Endothelial cell of umbilical vein (primary cell): Measurements from ENCODE around the gene OR56A1. TPM values are rescaled to one million over a fixed set of nuclear protein-coding genes. Genes with fewer than 3 reads are reported as not detected.

Experiments
- BruUV-seq: library from RNA; stranded (reverse); fragments of 400-500 nt; replicated peaks from 2 replicates; lab custom pipeline; 2021; lab: Mats Ljungman, UMichigan
- CTCF ChIA-PET: fragments of 300-600, 350-600 bp; sonication (Branson Sonifier 250); formaldehyde crosslinking; loops from one replicate; lab custom pipeline; 2021; ENCODE audit warnings: antibody characterized with exemption, inconsistent platforms; lab: Charles Lee
- POLR2A ChIA-PET: fragments of 300-600, 350-600 bp; sonication (Branson Sonifier 250); formaldehyde crosslinking; loops from one replicate; lab custom pipeline; 2021; ENCODE audit warnings: antibody characterized with exemption, inconsistent platforms; lab: Charles Lee
- DNase-seq: peaks from one replicate; pipeline ENCODE4 v3.0.0-alpha.2; 2011; ENCODE audit warnings: low read depth, low spot score
- FAIRE-seq: peaks from 2 replicates; lab custom pipeline; 2011; peaks lifted over from hg19 to GRCh38; lab: Jason Lieb, UNC
- H2AFZ ChIP-seq: 2 replicates; pipeline ENCODE4 v1.6.0; 2012; ENCODE audit warnings: low read depth, low read length, control low read depth, inconsistent platforms
- H3K27ac ChIP-seq: 2 replicates; pipeline ENCODE4 v1.5.1; 2011; ENCODE audit warnings: low read depth, mild to moderate bottlenecking, control low read depth, low read length, moderate library complexity; ENCODE audit not compliant: insufficient read depth
- H3K27me3 ChIP-seq, 2 experiments: 2 replicates each; pipeline versions ENCODE4 v1.6.0 to v1.6.1; 2011; ENCODE audit warnings: low read length in 2 of 2, mixed read lengths in 1 of 2; ENCODE audit not compliant: control insufficient read depth in 2 of 2, insufficient read depth in 2 of 2
- H3K36me3 ChIP-seq, 2 experiments: 2 replicates in 1 of 2; 3 replicates in 1 of 2; pipeline ENCODE4 v1.5.1; 2011; ENCODE audit warnings: low read length in 2 of 2, mild to moderate bottlenecking in 1 of 2, moderate library complexity in 1 of 2; ENCODE audit not compliant: control insufficient read depth in 2 of 2, insufficient read depth in 2 of 2; ENCODE audit errors: extremely low read depth in 1 of 2
- H3K4me1 ChIP-seq: 3 replicates; pipeline ENCODE4 v1.5.1; 2011; ENCODE audit warnings: mild to moderate bottlenecking, low read length; ENCODE audit not compliant: control insufficient read depth, insufficient read depth; ENCODE audit errors: extremely low read depth
- H3K4me2 ChIP-seq: 2 replicates; pipeline ENCODE4 v1.6.1; 2011; ENCODE audit warnings: low read length, control low read depth, mixed read lengths; ENCODE audit not compliant: insufficient read depth
- H3K4me3 ChIP-seq, 3 experiments: fragments of 200-600 bp in 1 of 3; sonication (generic), shearing (Covaris generic) in 1 of 3; replicated peaks in 1 of 3; 2 replicates each; pipeline ENCODE4 v1.5.1; 2011 to 2016; ENCODE audit warnings: control low read depth in 3 of 3, low read length in 3 of 3, mild to moderate bottlenecking in 2 of 3, inconsistent platforms in 1 of 3, low read depth in 1 of 3, moderate library complexity in 1 of 3; ENCODE audit not compliant: insufficient read depth in 1 of 3
- H3K79me2 ChIP-seq: 2 replicates; pipeline ENCODE4 v1.6.0; 2012; ENCODE audit warnings: low read length, inconsistent platforms; ENCODE audit not compliant: control insufficient read depth, insufficient read depth
- H3K9ac ChIP-seq: replicated peaks from 2 replicates; pipeline ENCODE3; 2011; ENCODE audit warnings: low read length, control low read depth; ENCODE audit not compliant: insufficient read depth; ENCODE audit errors: extremely low read depth
- H3K9me1 ChIP-seq: replicated peaks from 3 replicates; pipeline ENCODE4 v1.6.0; 2011; ENCODE audit warnings: mild to moderate bottlenecking, low read length; ENCODE audit not compliant: control insufficient read depth, insufficient read depth; ENCODE audit errors: extremely low read depth
- H3K9me3 ChIP-seq: replicated peaks from 2 replicates; pipeline ENCODE4 v1.5.1; 2012; ENCODE audit warnings: low read length, inconsistent platforms; ENCODE audit not compliant: control insufficient read depth, insufficient read depth
- H4K20me1 ChIP-seq: replicated peaks from 2 replicates; pipeline ENCODE3; 2011; ENCODE audit warnings: mild to moderate bottlenecking, low read length; ENCODE audit not compliant: control insufficient read depth, insufficient read depth; ENCODE audit errors: extremely low read depth
- FOS ChIP-seq: IDR thresholded peaks from 2 replicates; pipeline ENCODE4 v1.6.1; 2011; ENCODE audit warnings: mild to moderate bottlenecking, low read length, moderate library complexity, borderline replicate concordance; ENCODE audit not compliant: insufficient read depth
- GATA2 ChIP-seq: IDR thresholded peaks from 2 replicates; pipeline ENCODE4 v1.7.0; 2011; ENCODE audit warnings: low read depth, mild to moderate bottlenecking, moderate library complexity, mixed read lengths, low read length; ENCODE audit not compliant: insufficient read length, insufficient read depth
- POLR2A ChIP-seq: IDR thresholded peaks from 2 replicates; pipeline ENCODE4 v1.6.1; 2012; ENCODE audit warnings: low read depth, mild to moderate bottlenecking, control low read depth, low read length
- POLR2AphosphoS5 ChIP-seq: IDR thresholded peaks from 2 replicates; pipeline ENCODE4 v1.6.1; 2012; ENCODE audit warnings: low read depth, mild to moderate bottlenecking, control low read depth, low read length, moderate library complexity; ENCODE audit not compliant: insufficient read depth
- dilution Hi-C: fragments of 300-500 bp; cut with MboI; formaldehyde crosslinking; loops from one replicate; pipeline ENCODE4 v1.15.0; 2019; ENCODE audit warnings: low sequenced_read_pairs; ENCODE audit not compliant: extremely low pct_ligation_motif_present
- intact Hi-C: fragments of 100-400 bp; cut with micrococcal nuclease; formaldehyde crosslinking; loops from one replicate; pipeline ENCODE4 v1.10.0; 2022
- polyA plus RNA-seq, 4 experiments: library from polyadenylated mRNA; depleted of rRNA in 3 of 4; stranded (reverse) in 3 of 4; unstranded in 1 of 4; fragments of >200 nt; gene quantifications; 2 replicates each; pipeline versions ENCODE4 v1.2.1 to v1.2.3, GENCODE V29; 2011 to 2012; ENCODE audit warnings: missing spikeins in 1 of 4
- total RNA-seq: library from RNA; stranded (reverse); gene quantifications from 2 replicates; pipeline ENCODE4 v1.2.3, GENCODE V29; 2021
- TF ChIP-seq, protein P1 (sequence below), 2 donors: IDR thresholded peaks; 1 replicate in 1 of 2; 2 replicates in 1 of 2; pipeline ENCODE4 v1.5.1; 2011; ENCODE audit warnings: low read length in 2 of 2, mild to moderate bottlenecking in 2 of 2, moderate library complexity in 2 of 2, control low read depth in 1 of 2, inconsistent platforms in 1 of 2, low read depth in 1 of 2; ENCODE audit not compliant: insufficient read depth in 1 of 2; ENCODE audit errors: extremely low read depth in 1 of 2
- TF ChIP-seq, protein P2 (sequence below): IDR thresholded peaks from 2 replicates; pipeline ENCODE4 v1.6.1; 2011; ENCODE audit not compliant: insufficient read depth, insufficient read length

Gene OR56A1
- total and polyA plus RNA-seq, 2 donors (not counting 3 experiments of a cell fraction or from before 2014, with no cell fraction given) = not detected

DNA sequence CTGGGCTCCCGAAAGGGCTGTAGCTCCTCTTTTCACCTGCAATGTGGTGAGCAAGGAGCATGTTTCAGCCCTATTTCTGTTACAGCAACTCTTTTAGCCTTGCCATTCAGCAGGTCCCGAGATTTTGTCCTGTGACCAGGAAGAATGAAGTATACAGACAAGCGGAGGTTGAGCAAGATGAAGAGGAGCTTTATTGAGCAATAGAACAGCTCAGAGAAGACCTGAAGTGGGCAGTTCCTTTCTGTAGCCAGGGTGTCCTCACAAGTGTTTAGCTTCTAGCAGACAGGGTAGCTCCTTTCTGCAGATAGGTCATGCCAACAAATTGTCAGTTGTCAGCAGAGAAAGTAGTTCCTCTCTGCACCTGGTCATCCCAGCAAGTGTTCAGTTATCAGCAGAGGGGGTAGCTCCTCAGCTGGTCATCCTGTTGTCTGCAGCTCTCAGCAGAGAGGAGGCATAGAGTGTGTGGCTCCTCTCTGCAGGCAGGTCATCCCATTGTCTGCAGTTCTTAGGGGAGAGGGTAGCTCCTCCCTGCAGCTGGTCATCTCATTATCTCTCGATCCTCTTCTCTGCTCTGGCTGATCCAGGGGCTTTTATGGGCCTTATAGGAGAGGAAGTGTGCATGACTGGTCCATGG, 18.4 kb downstream of the OR56A1 start:
- Histone ChIP-seq H3K4me3 (no peak overlapping the region), H3K9ac (no peak overlapping the region), H3K9me3 (no peaks in the 10 kb centered on the region), H3K27ac (no peak overlapping the region), H3K36me3 (no peaks in the 10 kb centered on the region), H3K79me2 (no peaks in the 10 kb centered on the region), H2AFZ (no peak overlapping the region), H3K4me1 (no peaks in the 10 kb centered on the region), H3K4me2 (no peak overlapping the region), H4K20me1 (no peaks in the 10 kb centered on the region), H3K27me3 (peaks cover 0 to 6% of the 10 kb centered on the region in 2 experiments), H3K9me1 (no peaks in the 10 kb centered on the region)
- TF ChIP-seq, protein P1, sequence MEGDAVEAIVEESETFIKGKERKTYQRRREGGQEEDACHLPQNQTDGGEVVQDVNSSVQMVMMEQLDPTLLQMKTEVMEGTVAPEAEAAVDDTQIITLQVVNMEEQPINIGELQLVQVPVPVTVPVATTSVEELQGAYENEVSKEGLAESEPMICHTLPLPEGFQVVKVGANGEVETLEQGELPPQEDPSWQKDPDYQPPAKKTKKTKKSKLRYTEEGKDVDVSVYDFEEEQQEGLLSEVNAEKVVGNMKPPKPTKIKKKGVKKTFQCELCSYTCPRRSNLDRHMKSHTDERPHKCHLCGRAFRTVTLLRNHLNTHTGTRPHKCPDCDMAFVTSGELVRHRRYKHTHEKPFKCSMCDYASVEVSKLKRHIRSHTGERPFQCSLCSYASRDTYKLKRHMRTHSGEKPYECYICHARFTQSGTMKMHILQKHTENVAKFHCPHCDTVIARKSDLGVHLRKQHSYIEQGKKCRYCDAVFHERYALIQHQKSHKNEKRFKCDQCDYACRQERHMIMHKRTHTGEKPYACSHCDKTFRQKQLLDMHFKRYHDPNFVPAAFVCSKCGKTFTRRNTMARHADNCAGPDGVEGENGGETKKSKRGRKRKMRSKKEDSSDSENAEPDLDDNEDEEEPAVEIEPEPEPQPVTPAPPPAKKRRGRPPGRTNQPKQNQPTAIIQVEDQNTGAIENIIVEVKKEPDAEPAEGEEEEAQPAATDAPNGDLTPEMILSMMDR (IDR thresholded peaks at IDR 0.05; ENCODE audit: extremely low read depth in 1 of 2, insufficient read depth in 1 of 2, low read depth in 1 of 2, low read length in 2 of 2) = no peak
- TF ChIP-seq, protein P2, sequence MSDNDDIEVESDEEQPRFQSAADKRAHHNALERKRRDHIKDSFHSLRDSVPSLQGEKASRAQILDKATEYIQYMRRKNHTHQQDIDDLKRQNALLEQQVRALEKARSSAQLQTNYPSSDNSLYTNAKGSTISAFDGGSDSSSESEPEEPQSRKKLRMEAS = no peak
- no peak for TF ChIP-seq FOS
- no peak for TF ChIP-seq POLR2AphosphoS5
- no peak for TF ChIP-seq GATA2
- TF ChIP-seq POLR2A = no peak
- DNase-seq (no peak), FAIRE-seq (no peak)
- BruUV-seq = no TSS peak
- CTCF ChIA-PET = interaction anchor here (1.3 to 1.4 kb wide), 2 partner anchors 20 to 351 kb away, joined by 5 to 8 read pairs; no protein-coding TSS in a partner anchor
- dilution Hi-C loops = no loop called here
- POLR2A ChIA-PET = no interaction called here
- intact Hi-C loops = no loop called here
